Activated T-helper 17 cell treated with anti-CD3 and anti-CD28 coated beads, Interleukin-2, amount 50 U/mL, for 72 hours (primary cell): Measurements from ENCODE around the gene SNX10. TPM values are rescaled to one million over a fixed set of nuclear protein-coding genes. Genes with fewer than 3 reads are reported as not detected.
A peak's percentile ranks its signal among the peaks of the same experiment; 100 is the strongest.
"Not testable (repeated sequence)": the region's sequence is repeated elsewhere in the genome, so short reads cannot be mapped to it uniquely, and the experiment has no call there.

ENCODE experiments used
- ATAC-seq: fragments of 150-1000 bp; cut with Tn5 transposase; replicated peaks from 2 replicates; pipeline ENCODE4 v1.10.0; 2021; ENCODE audit warnings: mild to moderate bottlenecking, moderate library complexity
- H3K27ac Mint-ChIP-seq: one replicate; pipeline ENCODE4 v1.8.0; 2022; ENCODE audit warnings: mixed read lengths
- H3K27me3 Mint-ChIP-seq: one replicate; pipeline ENCODE4 v1.8.0; 2022; ENCODE audit warnings: mixed read lengths
- H3K36me3 Mint-ChIP-seq: one replicate; pipeline ENCODE4 v1.8.0; 2022; ENCODE audit warnings: low read depth, mild to moderate bottlenecking, mixed read lengths
- H3K4me1 Mint-ChIP-seq: one replicate; pipeline ENCODE4 v1.8.0; 2022; ENCODE audit warnings: mixed read lengths
- H3K4me3 Mint-ChIP-seq: one replicate; pipeline ENCODE4 v1.8.0; 2022; ENCODE audit warnings: mild to moderate bottlenecking, mixed read lengths
- H3K9me3 Mint-ChIP-seq: one replicate; pipeline ENCODE4 v1.8.0; 2022; ENCODE audit warnings: mixed read lengths
- total RNA-seq, 2 donors: library from RNA; stranded (reverse); gene quantifications; one replicate each; pipeline ENCODE4 v1.2.3, GENCODE V29; 2022

Gene SNX10
- total RNA-seq: 10 to 100 TPM; 23.5 to 30.8 TPM

GRCh38 chr7:26291699-26292538 lies at the start of gene SNX10:
Gene SNX10 (plus strand): TSS chr7:26291862. CDS start chr7:26346443, 54,581 bp downstream.
- ATAC-seq: peak; percentile 60
- Mint-ChIP-seq H3K27me3 (no peaks in the 10 kb centered on the region), H3K4me3 (peak within 1 kb of the TSS; percentile 90), H3K9me3 (no peaks in the 10 kb centered on the region), H3K36me3 (peaks cover 7% of the 10 kb centered on the region), H3K27ac (peak within 1 kb of the TSS; percentile 88), H3K4me1 (peaks cover 24% of the 10 kb centered on the region)

GRCh38 chr7:26245150-26245549 lies 46.5 kb upstream of the SNX10 start:
- no peak overlapping the region for H3K27ac Mint-ChIP-seq
- no peak overlapping the region for H3K4me3 Mint-ChIP-seq
- no peaks in the 10 kb centered on the region for H3K36me3 Mint-ChIP-seq
- H3K27me3 Mint-ChIP-seq: no peaks in the 10 kb centered on the region
- no peaks in the 10 kb centered on the region for H3K4me1 Mint-ChIP-seq
- no peak for ATAC-seq
- no peaks in the 10 kb centered on the region for H3K9me3 Mint-ChIP-seq

GRCh38 chr7:26250239-26250638 lies 41.4 kb upstream of the SNX10 start:
- Mint-ChIP-seq H3K27me3 (no peaks in the 10 kb centered on the region), H3K4me1 (no peaks in the 10 kb centered on the region), H3K36me3 (no peaks in the 10 kb centered on the region), H3K9me3 (no peaks in the 10 kb centered on the region), H3K4me3 (no peak overlapping the region), H3K27ac (no peak overlapping the region)
- ATAC-seq: no peak

GRCh38 chr7:26261866-26262265 lies 29.8 kb upstream of the SNX10 start:
- not testable (repeated sequence) for ATAC-seq, H3K9me3 Mint-ChIP-seq, H3K27ac Mint-ChIP-seq, H3K27me3 Mint-ChIP-seq, H3K4me3 Mint-ChIP-seq, H3K4me1 Mint-ChIP-seq, H3K36me3 Mint-ChIP-seq

- H3K27ac Mint-ChIP-seq: no peak overlapping the region
- H3K9me3 Mint-ChIP-seq: no peaks in the 10 kb centered on the region
- peaks cover 5% of the 10 kb centered on the region for H3K4me1 Mint-ChIP-seq
- no peak overlapping the region for H3K4me3 Mint-ChIP-seq
- peak; percentile 99 for ATAC-seq
- no peaks in the 10 kb centered on the region for H3K36me3 Mint-ChIP-seq
- H3K27me3 Mint-ChIP-seq: no peaks in the 10 kb centered on the region
Observed at GRCh38 chr7:26265065-26265464, 26.6 kb upstream of the SNX10 start.

GRCh38 chr7:26265499-26266075 lies 26.1 kb upstream of the SNX10 start:
- H3K36me3 Mint-ChIP-seq: no peaks in the 10 kb centered on the region
- H3K27ac Mint-ChIP-seq: no peak overlapping the region
- H3K27me3 Mint-ChIP-seq: no peaks in the 10 kb centered on the region
- no peak for ATAC-seq
- H3K9me3 Mint-ChIP-seq: no peaks in the 10 kb centered on the region
- no peak overlapping the region for H3K4me3 Mint-ChIP-seq
- H3K4me1 Mint-ChIP-seq: peaks cover 5% of the 10 kb centered on the region

GRCh38 chr7:26267601-26268166 lies 24.0 kb upstream of the SNX10 start:
- Mint-ChIP-seq H3K36me3 (no peaks in the 10 kb centered on the region), H3K27me3 (no peaks in the 10 kb centered on the region), H3K4me3 (no peak overlapping the region), H3K4me1 (peaks cover 5% of the 10 kb centered on the region), H3K27ac (no peak overlapping the region), H3K9me3 (no peaks in the 10 kb centered on the region)
- no peak for ATAC-seq

- Mint-ChIP-seq H3K9me3 (no peaks in the 10 kb centered on the region), H3K4me1 (peaks cover 8% of the 10 kb centered on the region), H3K36me3 (no peaks in the 10 kb centered on the region)
Observed at GRCh38 chr7:26275213-26275612, 16.4 kb upstream of the SNX10 start.

GRCh38 chr7:26278770-26279169 lies 12.9 kb upstream of the SNX10 start:
- Mint-ChIP-seq H3K36me3 (no peaks in the 10 kb centered on the region), H3K27ac (no peak overlapping the region), H3K27me3 (no peaks in the 10 kb centered on the region), H3K4me3 (peak overlapping the region; percentile 33), H3K9me3 (no peaks in the 10 kb centered on the region), H3K4me1 (peaks cover 11% of the 10 kb centered on the region)
- ATAC-seq: peak; percentile 16

More at GRCh38 chr7:26275213-26275612, 16.4 kb upstream of the SNX10 start:
- no peaks in the 10 kb centered on the region for H3K27me3 Mint-ChIP-seq
- no peak for ATAC-seq
- H3K27ac Mint-ChIP-seq: no peak overlapping the region
- H3K4me3 Mint-ChIP-seq: no peak overlapping the region

GRCh38 chr7:26279405-26279804 lies 12.3 kb upstream of the SNX10 start:
- Mint-ChIP-seq H3K27ac (peak overlapping the region; percentile 64), H3K27me3 (no peaks in the 10 kb centered on the region), H3K9me3 (no peaks in the 10 kb centered on the region), H3K4me1 (peaks cover 11% of the 10 kb centered on the region), H3K36me3 (no peaks in the 10 kb centered on the region), H3K4me3 (peak overlapping the region; percentile 53)
- peak; percentile 87 for ATAC-seq

GRCh38 chr7:26280097-26280496 lies 11.6 kb upstream of the SNX10 start:
- no peaks in the 10 kb centered on the region for H3K36me3 Mint-ChIP-seq
- no peaks in the 10 kb centered on the region for H3K27me3 Mint-ChIP-seq
- H3K27ac Mint-ChIP-seq: peak overlapping the region; percentile 64
- no peaks in the 10 kb centered on the region for H3K9me3 Mint-ChIP-seq
- peak overlapping the region; percentile 53 for H3K4me3 Mint-ChIP-seq
- peaks cover 11% of the 10 kb centered on the region for H3K4me1 Mint-ChIP-seq
- no peak for ATAC-seq

- ATAC-seq: no peak
- Mint-ChIP-seq H3K9me3 (no peaks in the 10 kb centered on the region), H3K27ac (peak overlapping the region; percentile 64), H3K4me3 (no peak overlapping the region), H3K4me1 (peaks cover 11% of the 10 kb centered on the region), H3K27me3 (no peaks in the 10 kb centered on the region), H3K36me3 (no peaks in the 10 kb centered on the region)
Observed at GRCh38 chr7:26280723-26281122, 10.9 kb upstream of the SNX10 start.

GRCh38 chr7:26284477-26284876 lies 7.2 kb upstream of the SNX10 start:
- no peaks in the 10 kb centered on the region for H3K36me3 Mint-ChIP-seq
- H3K4me3 Mint-ChIP-seq: no peak overlapping the region
- no peak for ATAC-seq
- H3K27ac Mint-ChIP-seq: no peak overlapping the region
- H3K4me1 Mint-ChIP-seq: peaks cover 10% of the 10 kb centered on the region
- no peaks in the 10 kb centered on the region for H3K27me3 Mint-ChIP-seq
- H3K9me3 Mint-ChIP-seq: no peaks in the 10 kb centered on the region

- Mint-ChIP-seq H3K27ac (no peak overlapping the region), H3K27me3 (no peaks in the 10 kb centered on the region), H3K4me3 (no peak overlapping the region), H3K36me3 (no peaks in the 10 kb centered on the region), H3K4me1 (peaks cover 4% of the 10 kb centered on the region), H3K9me3 (no peaks in the 10 kb centered on the region)
- ATAC-seq: peak; percentile 84
Observed at GRCh38 chr7:26284995-26285632, 6.5 kb upstream of the SNX10 start.
